Body of pancreas (tissue), 4 donors: ENCODE measurements around the gene UBAC2. TPM values are rescaled to one million over a fixed set of nuclear protein-coding genes. Genes with fewer than 3 reads are reported as not detected.

ENCODE experiments used
- ATAC-seq: fragments of 150-250 bp; one replicate; pipeline ENCODE4 v1.9.1; 2016
- DNase-seq, 4 donors: peaks; one replicate each; pipeline ENCODE4 v3.0.0-alpha.2; 2019
- H3K27ac ChIP-seq, 4 donors: fragments of 200-600 bp; sonication (generic); 1 replicate in 3 of 4; 2 replicates in 1 of 4; pipeline versions ENCODE4 v1.5.1 to v1.6.1; 2016 to 2019; ENCODE audit warnings: mild to moderate bottlenecking in 1 of 4, mixed read lengths in 1 of 4, moderate library complexity in 1 of 4
- H3K27me3 ChIP-seq, 2 donors: fragments of 200-600 bp; sonication (generic); one replicate each; pipeline ENCODE4 v1.6.0; 2016; ENCODE audit warnings: mild to moderate bottlenecking in 1 of 2
- H3K36me3 ChIP-seq, 2 donors: fragments of 200-600 bp; sonication (generic); replicated peaks in 1 of 2; 2 replicates each; pipeline ENCODE4 v1.5.1; 2016; ENCODE audit warnings: low read depth in 2 of 2; ENCODE audit not compliant: insufficient read depth in 1 of 2
- H3K4me1 ChIP-seq: fragments of 200-600 bp; sonication (generic); one replicate; pipeline ENCODE4 v1.6.0; 2016
- H3K4me3 ChIP-seq, 2 donors: fragments of 200-600 bp; sonication (generic); 1 replicate in 1 of 2; 2 replicates in 1 of 2; pipeline ENCODE4 v1.5.1; 2016 to 2019
- H3K9me3 ChIP-seq, 3 donors: fragments of 200-600 bp; sonication (generic); 1 replicate in 2 of 3; 2 replicates in 1 of 3; pipeline ENCODE4 v1.5.1; 2016
- CTCF ChIP-seq, 7 experiments: fragments of 450-650 bp in 4 of 7; fragments of 200-600 bp in 3 of 7; sonication (generic) in 3 of 7; IDR thresholded peaks; one replicate each; pipeline ENCODE4 v1.5.1; 2016 to 2019; ENCODE audit warnings: antibody characterized with exemption in 7 of 7
- POLR2A ChIP-seq, 3 donors: fragments of 450-650 bp; IDR thresholded peaks; one replicate each; pipeline ENCODE4 v1.6.1; 2016; ENCODE audit warnings: antibody characterized with exemption in 3 of 3, mild to moderate bottlenecking in 2 of 3
- WGBS, 2 donors: methylation state at CpG; one replicate each; pipeline ENCODE4 v1.1.5; 2017; 5-methylcytosine and 5-hydroxymethylcytosine counted together
- intact Hi-C: fragments of 100-400 bp; cut with DNase I; formaldehyde crosslinking; loops from one replicate; pipeline ENCODE4 v1.15.1; 2023
- total RNA-seq, 2 donors: library from RNA; depleted of rRNA; stranded (reverse); fragments of >200 nt; gene quantifications; one replicate each; pipeline ENCODE4 v1.1.0, GENCODE V29; 2016

Gene UBAC2
- total RNA-seq, 2 donors from 2014 or later = 21.4 to 27.2 TPM

GRCh38 chr13:99426426-99426825 is 225.8 kb downstream of the UBAC2 start:
- no peak overlapping the region for H3K27ac ChIP-seq
- TF ChIP-seq CTCF (IDR thresholded peaks at IDR 0.05) (no peak), POLR2A (IDR thresholded peaks at IDR 0.05) (no peak)
- H3K4me3 ChIP-seq = no peak overlapping the region
- no peaks in the 10 kb centered on the region for H3K27me3 ChIP-seq
- intact Hi-C loops = loop anchor here (10.0 kb wide), 1 partner anchor 152 kb away; no protein-coding TSS in a partner anchor
- DNase-seq (no peak), ATAC-seq (no peak)
- WGBS, 2 donors = 68 to 71% methylated on average over 7 of the region's 7 CpGs
- no peaks in the 10 kb centered on the region for H3K9me3 ChIP-seq
- no peaks in the 10 kb centered on the region for H3K36me3 ChIP-seq
- H3K4me1 ChIP-seq = no peaks in the 10 kb centered on the region

GRCh38 chr13:99429670-99430069 is 229.0 kb downstream of the UBAC2 start:
- 90 to 91% methylated on average over 10 of the region's 10 CpGs for WGBS, 2 donors

GRCh38 chr13:99431927-99432608 is 231.4 kb downstream of the UBAC2 start:
- 63 to 78% methylated on average over 18 of the region's 18 CpGs for WGBS, 2 donors
- no peak for TF ChIP-seq POLR2A (IDR thresholded peaks at IDR 0.05)
- no peak for ATAC-seq
- Histone ChIP-seq H3K4me1 (peaks cover 6% of the 10 kb centered on the region), H3K4me3 (no peak overlapping the region), H3K27ac (peak overlapping the region in 1 of 4 donors; percentile 67), H3K9me3 (no peaks in the 10 kb centered on the region), H3K27me3 (no peaks in the 10 kb centered on the region), H3K36me3 (no peaks in the 10 kb centered on the region)
- DNase-seq = no peak
- intact Hi-C loops = no loop called here

More at GRCh38 chr13:99429670-99430069, 229.0 kb downstream of the UBAC2 start:
- DNase-seq (no peak), ATAC-seq (no peak)
- intact Hi-C loops = loop anchor here (10.0 kb wide), 1 partner anchor 155 kb away; no protein-coding TSS in a partner anchor
- no peaks in the 10 kb centered on the region for H3K36me3 ChIP-seq
- TF ChIP-seq CTCF (IDR thresholded peaks at IDR 0.05) (no peak), POLR2A (IDR thresholded peaks at IDR 0.05) (no peak)
- no peaks in the 10 kb centered on the region for H3K4me1 ChIP-seq
- H3K9me3 ChIP-seq = no peaks in the 10 kb centered on the region
- no peaks in the 10 kb centered on the region for H3K27me3 ChIP-seq
- H3K4me3 ChIP-seq = no peak overlapping the region
- H3K27ac ChIP-seq = no peak overlapping the region

- intact Hi-C loops = no loop called here
- peak; percentile 23 for ATAC-seq
- H3K4me3 ChIP-seq = no peak overlapping the region
Measured at GRCh38 chr13:99432609-99433542, 232.2 kb downstream of the UBAC2 start.

More at GRCh38 chr13:99432609-99433542, 232.2 kb downstream of the UBAC2 start:
- Histone ChIP-seq H3K36me3 (no peaks in the 10 kb centered on the region), H3K9me3 (no peaks in the 10 kb centered on the region), H3K4me1 (peaks cover 7% of the 10 kb centered on the region), H3K27me3 (no peaks in the 10 kb centered on the region), H3K27ac (peak overlapping the region in 1 of 4 donors; percentile 67)
- DNase-seq = peak; percentile 22 to 78 (median 32)
- TF ChIP-seq POLR2A (IDR thresholded peaks at IDR 0.05) (no peak), CTCF (IDR thresholded peaks at IDR 0.05) (no peak)
- 27 to 35% methylated on average over 13 to 23 of the region's 23 CpGs for WGBS, 2 donors
